Dorsolateral prefrontal cortex (tissue), 118 donors: Measurements from ENCODE around the gene PALD1. TPM values are rescaled to one million over a fixed set of nuclear protein-coding genes. Genes with fewer than 3 reads are reported as not detected.

Experiments used
- total RNA-seq, 120 experiments: library from RNA; stranded (reverse); gene quantifications; one replicate each; pipeline versions ENCODE4 v1.2.3 to v1.2.4, GENCODE V29; 2022

The PALD1 gene
- total RNA-seq, 120 experiments from 2014 or later = 7.2 to 25.7 (median 13.2) TPM

Other genes with a start within 250 kb of the PALD1 start
- 100 to 1,000 TPM in 114 of 120 experiments, 10 to 100 TPM in 6; 63.3 to 219 (median 163) TPM for gene PPA1, start 245.3 kb upstream of the PALD1 start, total RNA-seq
- gene NPFFR1, start 194.8 kb upstream of the PALD1 start, total RNA-seq = 1 to 10 TPM in 114 of 120 experiments, under 1 TPM in 6; 0.64 to 5.9 (median 2.1) TPM
- gene LRRC20, start 96.1 kb upstream of the PALD1 start, total RNA-seq = 10 to 100 TPM; 17.5 to 59.6 (median 37.2) TPM
- 10 to 100 TPM; 28.6 to 91.0 (median 50.9) TPM for gene EIF4EBP2, start 74.6 kb upstream of the PALD1 start, total RNA-seq
- gene NODAL, start 37.1 kb upstream of the PALD1 start, total RNA-seq = 1 to 10 TPM in 2 of 120 experiments, under 1 TPM in 19, not detected in 99; 0.23 to 1.2 (median 0.43) TPM
- 1 to 10 TPM in 49 of 120 experiments, under 1 TPM in 55, not detected in 16; 0.25 to 4.6 (median 0.89) TPM for gene PRF1, start 124.0 kb downstream of the PALD1 start, total RNA-seq
- 10 to 100 TPM in 9 of 120 experiments, 1 to 10 TPM in 98, under 1 TPM in 13; 0.23 to 28.2 (median 3.7) TPM for gene ADAMTS14, start 193.7 kb downstream of the PALD1 start, total RNA-seq